OCI-LY3 (cell line): ENCODE results near the gene CD2BP2.

ENCODE experiments used
- H2AFZ ChIP-seq: fragments of 200-600, 300-600 bp; shearing (Covaris generic); 2 replicates; pipeline ENCODE4 v1.6.0; 2014; ENCODE audit warnings: antibody characterized with exemption, low read depth, low read length
- H3K27ac ChIP-seq: fragments of 200-600, 300-600 bp; sonication (generic); 2 replicates; pipeline ENCODE4 v1.5.1; 2014; ENCODE audit warnings: mild to moderate bottlenecking, low read length, moderate library complexity, mixed read lengths
- H3K27me3 ChIP-seq: fragments of 200-600, 300-600 bp; sonication (generic); 2 replicates; pipeline ENCODE4 v1.6.1; 2014; ENCODE audit warnings: low read depth, low read length, mixed read lengths
- H3K36me3 ChIP-seq: fragments of 200-600, 300-600 bp; sonication (generic); replicated peaks from 2 replicates; pipeline ENCODE3; 2014; ENCODE audit warnings: low read depth, low read length, mixed read lengths
- H3K4me1 ChIP-seq: fragments of 300-600, 200-600 bp; sonication (generic); 2 replicates; pipeline ENCODE4 v1.6.1; 2014; ENCODE audit warnings: low read length, mixed read lengths
- H3K4me2 ChIP-seq: fragments of 200-600, 300-600 bp; sonication (generic); 2 replicates; pipeline ENCODE4 v1.6.1; 2014; ENCODE audit warnings: low read length, mixed read lengths
- H3K4me3 ChIP-seq: fragments of 300-600, 200-600 bp; sonication (generic); 2 replicates; pipeline ENCODE4 v1.5.1; 2014; ENCODE audit warnings: antibody characterized with exemption, mild to moderate bottlenecking, low read length, moderate library complexity
- H3K79me2 ChIP-seq: fragments of 300-600, 200-600 bp; shearing (Covaris generic); 2 replicates; pipeline ENCODE4 v1.6.1; 2014; ENCODE audit warnings: mild to moderate bottlenecking, low read length, mixed read lengths
- H3K9ac ChIP-seq: fragments of 300-600, 200-600 bp; shearing (Covaris generic); 2 replicates; pipeline ENCODE4 v1.6.0; 2014; ENCODE audit warnings: mild to moderate bottlenecking, low read length, moderate library complexity
- H3K9me3 ChIP-seq: fragments of 200-600, 300-600 bp; shearing (Covaris generic); 2 replicates; pipeline ENCODE4 v1.6.1; 2014; ENCODE audit warnings: low read length, mixed read lengths; ENCODE audit not compliant: insufficient read depth
- H4K20me1 ChIP-seq: fragments of 200-600, 300-600 bp; sonication (generic); 2 replicates; pipeline ENCODE4 v1.6.1; 2016; ENCODE audit warnings: low read length, mixed read lengths; ENCODE audit not compliant: insufficient read depth
- EZH2phosphoT487 ChIP-seq: fragments of 200-600 bp; shearing (Covaris generic); IDR thresholded peaks from 2 replicates; pipeline ENCODE4 v1.6.1; 2018; ENCODE audit warnings: antibody characterized with exemption, mixed run types, low read depth
- TF ChIP-seq, protein P1 (sequence below): fragments of 200-600, 300-600 bp; sonication (generic); IDR thresholded peaks from 2 replicates; pipeline ENCODE4 v1.5.1; 2014; ENCODE audit warnings: antibody characterized with exemption, low read length, low read depth

Gene CD2BP2

DNA sequence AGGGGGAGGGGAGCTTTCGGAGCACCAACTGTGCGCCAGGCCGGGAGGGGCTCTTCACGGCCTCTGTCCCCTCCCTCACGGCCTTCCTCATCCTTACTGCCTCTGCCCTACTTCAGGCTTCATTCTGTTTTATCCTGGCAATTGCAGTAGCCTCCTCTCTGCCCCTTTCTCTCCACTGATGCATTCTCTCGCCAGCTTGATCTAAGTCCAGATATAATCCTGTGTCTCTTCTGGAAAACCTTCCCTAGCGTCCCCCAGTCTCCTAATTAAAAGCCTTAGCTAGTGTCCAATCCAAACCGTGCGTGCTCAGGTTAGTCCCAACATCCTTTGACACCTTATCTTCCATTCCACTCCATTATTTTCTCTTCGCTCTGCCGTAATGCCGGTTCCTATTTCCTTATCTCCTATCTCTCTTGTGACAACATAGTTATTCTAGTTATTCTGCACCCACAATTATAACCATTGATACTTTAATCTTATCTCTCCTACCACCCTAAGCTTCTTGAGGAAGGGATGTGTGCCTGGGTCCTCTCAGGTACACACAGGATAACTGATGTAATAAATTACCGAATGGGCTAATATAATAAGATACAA lies 41.0 kb upstream of the CD2BP2 start:
- Histone ChIP-seq H3K36me3 (no peaks in the 10 kb centered on the region), H3K4me2 (peak overlapping the region; percentile 98), H3K9me3 (no peaks in the 10 kb centered on the region), H4K20me1 (no peaks in the 10 kb centered on the region), H3K27ac (no peak overlapping the region), H3K4me3 (peak overlapping the region; percentile 93), H3K4me1 (peaks cover 18% of the 10 kb centered on the region), H2AFZ (no peak overlapping the region), H3K27me3 (no peaks in the 10 kb centered on the region), H3K79me2 (peaks cover 8% of the 10 kb centered on the region), H3K9ac (peak overlapping the region; percentile 88)
- TF ChIP-seq EZH2phosphoT487 = no peak
- TF ChIP-seq, protein P1, sequence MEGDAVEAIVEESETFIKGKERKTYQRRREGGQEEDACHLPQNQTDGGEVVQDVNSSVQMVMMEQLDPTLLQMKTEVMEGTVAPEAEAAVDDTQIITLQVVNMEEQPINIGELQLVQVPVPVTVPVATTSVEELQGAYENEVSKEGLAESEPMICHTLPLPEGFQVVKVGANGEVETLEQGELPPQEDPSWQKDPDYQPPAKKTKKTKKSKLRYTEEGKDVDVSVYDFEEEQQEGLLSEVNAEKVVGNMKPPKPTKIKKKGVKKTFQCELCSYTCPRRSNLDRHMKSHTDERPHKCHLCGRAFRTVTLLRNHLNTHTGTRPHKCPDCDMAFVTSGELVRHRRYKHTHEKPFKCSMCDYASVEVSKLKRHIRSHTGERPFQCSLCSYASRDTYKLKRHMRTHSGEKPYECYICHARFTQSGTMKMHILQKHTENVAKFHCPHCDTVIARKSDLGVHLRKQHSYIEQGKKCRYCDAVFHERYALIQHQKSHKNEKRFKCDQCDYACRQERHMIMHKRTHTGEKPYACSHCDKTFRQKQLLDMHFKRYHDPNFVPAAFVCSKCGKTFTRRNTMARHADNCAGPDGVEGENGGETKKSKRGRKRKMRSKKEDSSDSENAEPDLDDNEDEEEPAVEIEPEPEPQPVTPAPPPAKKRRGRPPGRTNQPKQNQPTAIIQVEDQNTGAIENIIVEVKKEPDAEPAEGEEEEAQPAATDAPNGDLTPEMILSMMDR = no peak

- peaks cover 8% of the 10 kb centered on the region for H3K79me2 ChIP-seq
- H3K9ac ChIP-seq = peak within 1 kb of the TSS; percentile 88
- no peaks in the 10 kb centered on the region for H3K27me3 ChIP-seq
- peak within 1 kb of the TSS; percentile 39 for H3K27ac ChIP-seq
- TF ChIP-seq EZH2phosphoT487 = no peak
- TF ChIP-seq, protein P1 = peak; percentile 25
- H3K4me1 ChIP-seq = peaks cover 15% of the 10 kb centered on the region
- no peaks in the 10 kb centered on the region for H4K20me1 ChIP-seq
- peak within 1 kb of the TSS; percentile 98 for H3K4me2 ChIP-seq
- H3K9me3 ChIP-seq = no peaks in the 10 kb centered on the region
- H3K4me3 ChIP-seq = peak within 1 kb of the TSS; percentile 93
- H3K36me3 ChIP-seq = no peaks in the 10 kb centered on the region
- H2AFZ ChIP-seq = peak within 1 kb of the TSS; percentile 73
Measured at GRCh38 chr16:30395155-30395991, 40.3 kb upstream of the CD2BP2 start, which contains the start of gene ZNF48. ZNF48 (plus strand) TSS chr16:30395420; CDS start chr16:30395795, 375 bp downstream.

DNA sequence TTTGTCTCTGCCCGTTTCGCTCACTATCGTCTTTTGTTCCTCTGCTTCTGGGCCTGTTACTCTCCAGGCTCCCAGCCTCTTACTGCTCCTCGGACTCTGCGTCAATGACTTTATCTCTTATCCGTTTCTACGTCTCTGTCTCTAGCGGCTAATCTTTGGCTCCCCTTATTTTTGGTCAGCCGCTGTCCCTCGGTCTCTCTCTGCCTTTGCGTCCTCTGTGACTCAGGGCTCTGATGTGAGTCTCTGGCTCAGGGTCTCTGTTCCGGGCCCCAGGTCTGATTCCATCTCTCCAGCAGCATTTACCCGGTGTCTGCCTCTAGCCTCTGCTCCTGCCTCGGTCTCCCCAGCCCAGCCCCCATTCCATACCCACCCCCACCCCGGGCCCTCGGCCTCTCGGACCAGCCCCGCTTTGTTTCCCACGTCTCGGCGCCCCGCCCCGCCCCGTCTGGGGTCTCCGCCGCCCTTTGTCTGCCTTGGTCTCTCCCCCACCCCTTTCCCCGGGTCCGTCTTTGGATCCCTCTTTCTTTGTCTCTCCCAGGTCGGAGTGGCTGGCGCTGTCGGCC lies 39.6 kb upstream of the CD2BP2 start:
- no peaks in the 10 kb centered on the region for H3K27me3 ChIP-seq
- TF ChIP-seq, protein P1 = no peak
- no peak for TF ChIP-seq EZH2phosphoT487
- peak overlapping the region; percentile 93 for H3K4me3 ChIP-seq
- peak overlapping the region; percentile 89 for H3K4me2 ChIP-seq
- peak overlapping the region; percentile 39 for H3K27ac ChIP-seq
- no peaks in the 10 kb centered on the region for H4K20me1 ChIP-seq
- no peaks in the 10 kb centered on the region for H3K9me3 ChIP-seq
- H3K36me3 ChIP-seq = no peaks in the 10 kb centered on the region
- H3K9ac ChIP-seq = peak overlapping the region; percentile 88
- peaks cover 8% of the 10 kb centered on the region for H3K79me2 ChIP-seq
- peaks cover 11% of the 10 kb centered on the region for H3K4me1 ChIP-seq
- peak overlapping the region; percentile 73 for H2AFZ ChIP-seq

- Histone ChIP-seq H3K27ac (peak overlapping the region; percentile 68; the same call in 1 of the 2 replicates), H3K4me2 (peak overlapping the region; percentile 92), H3K9me3 (no peaks in the 10 kb centered on the region), H3K4me3 (peak overlapping the region; percentile 87), H4K20me1 (no peaks in the 10 kb centered on the region), H3K79me2 (peaks cover 21% of the 10 kb centered on the region), H2AFZ (no peak overlapping the region), H3K9ac (no peak overlapping the region), H3K36me3 (peaks cover 5% of the 10 kb centered on the region), H3K27me3 (no peaks in the 10 kb centered on the region), H3K4me1 (peaks cover 28% of the 10 kb centered on the region)
- no peak for TF ChIP-seq EZH2phosphoT487
- TF ChIP-seq, protein P1 = no peak
Measured at GRCh38 chr16:30383521-30383920, 28.4 kb upstream of the CD2BP2 start.
